Osteocyte (in vitro differentiated cells): Measurements from ENCODE around the gene ZNF532. TPM values are rescaled to one million over a fixed set of nuclear protein-coding genes. Genes with fewer than 3 reads are reported as not detected.

Experiments
- DNase-seq: peaks from one replicate; pipeline ENCODE4 v3.0.0; 2021; ENCODE audit warnings: mixed read lengths; ENCODE audit not compliant: unreplicated experiment; ENCODE audit errors: extremely low spot score
- H3K27ac Mint-ChIP-seq: one replicate; pipeline ENCODE4 v1.8.0; 2021; ENCODE audit warnings: mild to moderate bottlenecking, mixed read lengths; ENCODE audit not compliant: unreplicated experiment
- H3K27me3 Mint-ChIP-seq: one replicate; pipeline ENCODE4 v1.8.0; 2021; ENCODE audit warnings: mixed read lengths; ENCODE audit not compliant: unreplicated experiment
- H3K36me3 Mint-ChIP-seq: one replicate; pipeline ENCODE4 v1.8.0; 2021; ENCODE audit warnings: mixed read lengths; ENCODE audit not compliant: unreplicated experiment
- H3K4me1 Mint-ChIP-seq: one replicate; pipeline ENCODE4 v1.8.0; 2021; ENCODE audit warnings: mixed read lengths; ENCODE audit not compliant: unreplicated experiment
- H3K4me3 Mint-ChIP-seq: one replicate; pipeline ENCODE4 v1.8.0; 2021; ENCODE audit warnings: mild to moderate bottlenecking, moderate library complexity, mixed read lengths; ENCODE audit not compliant: unreplicated experiment
- H3K9me3 Mint-ChIP-seq: one replicate; pipeline ENCODE4 v1.8.0; 2021; ENCODE audit warnings: mixed read lengths; ENCODE audit not compliant: unreplicated experiment
- total RNA-seq: library from RNA; stranded (reverse); gene quantifications from 2 replicates; pipeline ENCODE4 v1.2.1, GENCODE V29; 2021
- TF ChIP-seq, protein P1 (sequence below): fragments of 200-600 bp; sonication (generic); IDR thresholded peaks from 2 replicates; pipeline ENCODE4 v1.5.0; 2021; ENCODE audit warnings: antibody characterized with exemption, mild to moderate bottlenecking, moderate library complexity

Gene ZNF532
- total RNA-seq, 1 donor from 2014 or later: 92.7 TPM

DNA sequence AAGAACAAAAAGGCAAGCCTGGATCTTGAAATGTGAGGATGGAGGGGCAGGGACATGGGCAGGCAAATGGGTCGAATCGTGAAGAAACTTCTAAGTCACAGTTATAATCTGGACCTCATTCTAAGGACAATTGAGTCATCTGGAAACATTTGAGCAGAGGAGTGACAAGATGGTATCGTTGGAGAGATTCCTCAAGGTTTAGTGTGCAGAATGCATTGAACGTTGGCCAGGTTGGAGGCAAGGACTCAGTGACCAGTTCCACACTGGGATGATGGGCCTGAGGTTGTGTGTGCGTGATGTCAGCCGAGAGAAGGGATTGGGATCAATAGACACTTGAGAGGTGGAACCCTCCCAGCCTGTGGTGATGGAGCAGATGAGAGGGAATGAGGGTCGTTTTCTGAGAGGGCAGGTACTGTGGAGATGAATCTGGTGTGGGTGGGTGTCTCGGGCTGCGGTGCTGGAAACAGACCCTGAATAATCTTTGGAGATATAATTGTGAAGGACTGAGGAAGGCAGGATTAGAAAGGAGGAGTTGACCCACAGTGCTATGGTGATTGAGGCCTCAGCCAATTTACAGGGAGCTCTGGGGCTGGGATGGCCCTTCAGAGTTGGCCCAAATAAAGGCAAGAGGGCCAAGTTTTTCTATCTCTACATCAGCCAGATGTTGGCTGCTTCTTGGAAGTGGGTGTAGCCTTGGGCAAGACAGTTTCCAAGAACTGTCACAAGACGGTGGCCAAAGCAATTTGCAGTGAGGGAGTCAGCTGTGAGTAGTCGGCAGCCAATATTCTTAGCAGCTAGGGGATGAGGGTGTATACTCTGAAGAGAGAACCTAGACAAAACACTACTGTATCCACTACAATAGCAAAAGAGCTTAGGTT lies 5.8 kb upstream of the ZNF532 start:
- no peak for DNase-seq
- no peaks in the 10 kb centered on the region for H3K36me3 Mint-ChIP-seq

DNA sequence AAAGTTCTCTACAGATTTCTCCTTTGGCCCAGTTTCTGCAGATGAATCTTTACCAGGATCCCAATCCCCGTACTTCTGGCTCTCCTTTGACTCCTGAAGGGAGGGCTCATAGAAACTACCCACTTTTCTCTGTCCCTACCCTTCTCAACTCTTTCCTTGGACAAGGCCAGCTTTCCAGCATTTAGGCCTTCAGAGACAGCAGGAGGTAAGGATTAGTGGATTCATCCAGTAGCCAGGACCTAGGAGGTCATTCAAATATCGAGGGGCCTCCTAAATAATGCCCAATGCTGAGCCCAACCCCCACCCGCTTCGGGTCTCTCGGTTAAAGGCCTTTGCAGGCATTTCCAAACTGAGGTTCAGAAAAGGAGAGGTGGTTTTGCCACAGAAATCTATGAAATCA lies 4.8 kb upstream of the ZNF532 start:
- Mint-ChIP-seq H3K9me3 (no peaks in the 10 kb centered on the region), H3K4me3 (no peak overlapping the region), H3K36me3 (no peaks in the 10 kb centered on the region), H3K4me1 (peaks cover 39% of the 10 kb centered on the region), H3K27ac (no peak overlapping the region), H3K27me3 (no peaks in the 10 kb centered on the region)
- TF ChIP-seq, protein P1, sequence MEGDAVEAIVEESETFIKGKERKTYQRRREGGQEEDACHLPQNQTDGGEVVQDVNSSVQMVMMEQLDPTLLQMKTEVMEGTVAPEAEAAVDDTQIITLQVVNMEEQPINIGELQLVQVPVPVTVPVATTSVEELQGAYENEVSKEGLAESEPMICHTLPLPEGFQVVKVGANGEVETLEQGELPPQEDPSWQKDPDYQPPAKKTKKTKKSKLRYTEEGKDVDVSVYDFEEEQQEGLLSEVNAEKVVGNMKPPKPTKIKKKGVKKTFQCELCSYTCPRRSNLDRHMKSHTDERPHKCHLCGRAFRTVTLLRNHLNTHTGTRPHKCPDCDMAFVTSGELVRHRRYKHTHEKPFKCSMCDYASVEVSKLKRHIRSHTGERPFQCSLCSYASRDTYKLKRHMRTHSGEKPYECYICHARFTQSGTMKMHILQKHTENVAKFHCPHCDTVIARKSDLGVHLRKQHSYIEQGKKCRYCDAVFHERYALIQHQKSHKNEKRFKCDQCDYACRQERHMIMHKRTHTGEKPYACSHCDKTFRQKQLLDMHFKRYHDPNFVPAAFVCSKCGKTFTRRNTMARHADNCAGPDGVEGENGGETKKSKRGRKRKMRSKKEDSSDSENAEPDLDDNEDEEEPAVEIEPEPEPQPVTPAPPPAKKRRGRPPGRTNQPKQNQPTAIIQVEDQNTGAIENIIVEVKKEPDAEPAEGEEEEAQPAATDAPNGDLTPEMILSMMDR: no peak
- DNase-seq: no peak

More for the DNA sequence above, 5.8 kb upstream of the ZNF532 start:
- peaks cover 32% of the 10 kb centered on the region for H3K4me1 Mint-ChIP-seq
- H3K27me3 Mint-ChIP-seq: no peaks in the 10 kb centered on the region
- TF ChIP-seq, protein P1: no peak
- H3K27ac Mint-ChIP-seq: no peak overlapping the region
- no peak overlapping the region for H3K4me3 Mint-ChIP-seq
- H3K9me3 Mint-ChIP-seq: no peaks in the 10 kb centered on the region

DNA sequence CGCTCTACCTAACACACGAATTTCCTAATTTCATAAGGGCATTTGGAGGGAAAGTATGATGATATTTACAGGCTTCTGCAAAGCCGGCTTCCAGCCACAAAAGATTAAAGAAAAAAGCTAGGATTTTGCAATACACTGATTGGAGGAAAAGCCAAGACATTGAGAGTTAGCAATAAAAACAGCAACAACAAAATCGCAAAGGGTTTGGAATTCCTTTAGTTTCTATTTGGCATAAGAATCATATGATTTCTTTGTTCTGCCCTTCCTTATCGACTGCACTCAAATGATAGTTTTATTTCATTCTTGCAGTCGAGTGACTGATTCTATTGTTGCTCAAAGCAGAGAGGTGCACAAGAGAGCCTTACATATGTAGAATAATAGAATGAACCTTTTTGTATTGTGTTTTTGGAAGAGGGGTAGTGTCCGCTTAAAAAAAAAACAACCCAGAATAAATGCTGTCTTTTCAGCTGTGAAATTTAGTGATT lies 3.9 kb upstream of the ZNF532 start:
- peaks cover 48% of the 10 kb centered on the region for H3K4me1 Mint-ChIP-seq
- no peak for DNase-seq
- TF ChIP-seq, protein P1: no peak
- H3K27ac Mint-ChIP-seq: peak overlapping the region; percentile 38
- no peaks in the 10 kb centered on the region for H3K27me3 Mint-ChIP-seq
- peaks cover 7% of the 10 kb centered on the region for H3K36me3 Mint-ChIP-seq
- H3K9me3 Mint-ChIP-seq: no peaks in the 10 kb centered on the region
- H3K4me3 Mint-ChIP-seq: no peak overlapping the region

DNA sequence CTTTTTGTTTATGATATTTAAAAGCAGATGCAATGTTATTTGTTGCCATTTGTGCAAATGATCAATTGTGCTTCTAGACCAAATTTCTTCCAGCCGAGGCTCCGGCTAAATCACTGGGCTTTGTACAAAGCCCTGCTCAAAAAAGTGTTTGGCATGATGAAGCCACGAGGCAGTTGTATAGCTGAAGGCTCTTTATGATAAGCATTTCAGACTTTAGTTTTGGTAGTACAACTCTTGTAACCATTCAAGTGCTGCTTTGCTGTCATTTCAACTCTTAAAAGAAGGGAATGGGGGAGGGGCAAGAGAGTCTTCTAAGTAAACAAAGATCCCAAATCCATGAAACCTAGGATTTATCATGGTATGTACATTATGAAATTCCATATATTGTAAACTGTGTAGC lies 3.3 kb upstream of the ZNF532 start:
- Mint-ChIP-seq H3K4me1 (peaks cover 54% of the 10 kb centered on the region), H3K27me3 (no peaks in the 10 kb centered on the region), H3K9me3 (no peaks in the 10 kb centered on the region), H3K4me3 (no peak overlapping the region), H3K36me3 (peaks cover 7% of the 10 kb centered on the region), H3K27ac (peak overlapping the region; percentile 44)
- TF ChIP-seq, protein P1: no peak
- DNase-seq: no peak

DNA sequence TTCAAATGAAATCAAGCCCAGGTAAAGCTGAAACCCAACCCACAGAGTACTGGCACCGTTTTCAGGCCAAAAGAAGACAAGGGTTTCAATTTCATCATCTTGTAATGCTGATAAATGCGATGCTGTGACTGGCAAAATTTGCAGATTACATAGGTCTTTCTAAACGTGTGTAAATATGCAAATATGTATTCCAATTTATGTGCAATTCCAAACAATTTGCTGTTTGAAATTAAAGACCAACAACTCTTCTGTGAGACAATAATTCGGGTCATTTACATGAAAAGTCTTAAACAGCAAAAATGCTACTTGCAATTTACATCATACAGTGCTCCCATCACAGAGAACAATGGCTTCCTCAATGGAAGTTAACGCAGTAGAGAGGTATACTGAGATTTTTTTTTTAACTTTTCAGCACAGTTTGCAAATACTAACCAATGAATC lies 2.8 kb upstream of the ZNF532 start:
- H3K36me3 Mint-ChIP-seq: peaks cover 7% of the 10 kb centered on the region
- H3K9me3 Mint-ChIP-seq: no peaks in the 10 kb centered on the region
- DNase-seq: no peak
- peaks cover 59% of the 10 kb centered on the region for H3K4me1 Mint-ChIP-seq
- TF ChIP-seq, protein P1: no peak
- H3K27ac Mint-ChIP-seq: peak overlapping the region; percentile 41
- H3K4me3 Mint-ChIP-seq: no peak overlapping the region
- no peaks in the 10 kb centered on the region for H3K27me3 Mint-ChIP-seq
